Activated CD4-positive, alpha-beta T cell treated with anti-CD3 and anti-CD28 coated beads, Interleukin-2, amount 10 ng/mL, durations not matched to agents 24 days and 14 days (primary cell): ENCODE data around the gene TMEM109. TPM values are rescaled to one million over a fixed set of nuclear protein-coding genes. Genes with fewer than 3 reads are reported as not detected.

Source experiments
- total RNA-seq: library from RNA; stranded (reverse); gene quantifications from 2 replicates; pipeline ENCODE4 v1.2.3, GENCODE V29; 2022

The TMEM109 gene
- total RNA-seq, 1 donor from 2014 or later: 144 TPM

Other genes starting within 250 kb of the TMEM109 start
- gene MS4A8, start 214.5 kb upstream of the TMEM109 start, total RNA-seq: not detected in 2 replicates
- not detected in 2 replicates for gene MS4A18, start 189.4 kb upstream of the TMEM109 start, total RNA-seq
- not detected in 2 replicates for gene MS4A15, start 157.3 kb upstream of the TMEM109 start, total RNA-seq
- not detected in 2 replicates for gene MS4A10, start 128.8 kb upstream of the TMEM109 start, total RNA-seq
- 90.0 and 91.3 TPM in 2 replicates for gene CCDC86, start 72.0 kb upstream of the TMEM109 start, total RNA-seq
- gene PTGDR2, start 58.2 kb upstream of the TMEM109 start, total RNA-seq: 0.14 and 0.19 TPM in 2 replicates
- gene ZP1, start 46.6 kb upstream of the TMEM109 start, total RNA-seq: not detected in 2 replicates
- 219 TPM in 2 replicates for gene PRPF19, start 7.6 kb upstream of the TMEM109 start, total RNA-seq
- 2.3 and 3.5 TPM in 2 replicates for gene TMEM132A, start 10.3 kb downstream of the TMEM109 start, total RNA-seq
- 3.0 and 4.0 TPM in 2 replicates for gene SLC15A3, start 38.0 kb downstream of the TMEM109 start, total RNA-seq
- gene CD6, start 57.5 kb downstream of the TMEM109 start, total RNA-seq: 416 and 421 TPM in 2 replicates
- 368 and 385 TPM in 2 replicates for gene CD5, start 188.3 kb downstream of the TMEM109 start, total RNA-seq
- gene VPS37C, start 247.3 kb downstream of the TMEM109 start, total RNA-seq: 13.3 and 13.7 TPM in 2 replicates